GM15510 (cell line): ENCODE data around the gene IP6K1.

Source experiments
- POLR2A ChIP-seq: IDR thresholded peaks from 3 replicates; pipeline ENCODE4 v1.6.1; 2011; ENCODE audit warnings: borderline replicate concordance; ENCODE audit not compliant: insufficient read length; ENCODE audit errors: extremely low read depth

Gene IP6K1

GRCh38 chr3:49781415-49782199 is 4.7 kb downstream of the IP6K1 start:
- no peak for TF ChIP-seq POLR2A

DNA sequence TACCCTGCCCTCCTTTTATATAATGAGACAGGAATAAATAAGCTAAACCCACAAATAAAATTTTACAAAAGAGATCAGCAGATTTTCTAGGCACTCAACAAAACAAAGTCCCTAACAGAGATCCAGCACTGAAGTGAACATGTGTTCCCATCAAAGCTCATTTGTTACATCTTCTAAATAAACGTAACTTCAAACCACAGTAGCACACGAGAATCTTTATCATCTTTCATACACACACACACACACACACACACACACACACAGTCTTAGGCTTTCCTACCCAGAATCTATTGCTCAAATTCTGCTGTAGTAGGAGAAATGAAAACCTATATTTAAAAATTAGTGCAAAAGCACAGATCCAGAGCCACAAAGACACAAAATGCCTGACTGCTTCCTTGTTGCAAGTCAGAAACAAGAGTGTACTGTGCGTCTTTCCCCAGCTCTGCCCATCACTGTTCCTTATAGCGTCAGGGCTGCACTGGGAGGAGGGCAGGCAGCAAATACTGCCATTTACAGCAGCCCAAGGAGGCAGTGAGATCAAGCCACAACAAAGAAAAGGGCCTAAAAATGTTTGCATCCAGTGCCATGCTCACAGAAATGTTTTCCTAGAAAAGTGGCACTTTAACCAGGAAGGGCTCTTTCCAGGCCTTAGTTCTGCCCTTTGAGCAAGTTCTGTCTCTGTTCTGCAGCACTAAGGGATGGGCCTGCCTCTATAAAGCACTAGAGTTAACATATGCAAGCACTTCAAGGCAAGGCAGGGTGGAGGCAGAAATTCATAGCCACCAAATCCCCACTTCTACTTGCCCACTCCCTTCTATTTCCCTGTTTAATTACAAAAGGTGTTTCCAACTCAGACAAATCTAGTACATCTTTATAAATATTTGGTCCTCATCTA is 6.0 kb downstream of the IP6K1 start:
- TF ChIP-seq POLR2A, result no peak

GRCh38 chr3:49779358-49780079 is 6.8 kb downstream of the IP6K1 start:
- no peak for TF ChIP-seq POLR2A

DNA sequence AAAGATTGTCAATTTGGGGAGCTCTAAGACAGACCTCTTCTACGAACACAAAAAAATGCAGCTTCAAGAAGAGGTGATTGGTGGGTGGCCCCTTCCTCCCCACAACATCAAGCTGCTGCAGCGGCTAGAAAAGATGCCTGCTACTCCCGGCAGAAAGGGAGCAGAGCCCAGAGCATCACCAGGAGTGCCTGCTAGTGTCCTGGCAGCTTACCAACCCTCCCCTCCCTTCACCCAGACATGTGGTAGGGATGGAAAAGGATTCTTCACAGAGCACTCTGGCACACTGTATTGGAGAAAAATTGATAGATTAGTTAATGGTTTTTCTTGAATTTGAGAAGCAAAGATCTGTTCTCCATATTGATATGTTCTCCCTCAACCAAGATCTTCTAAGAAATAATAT is 10.8 kb downstream of the IP6K1 start:
- no peak for TF ChIP-seq POLR2A

GRCh38 chr3:49772703-49773102 is 13.6 kb downstream of the IP6K1 start:
- TF ChIP-seq POLR2A, result no peak

DNA sequence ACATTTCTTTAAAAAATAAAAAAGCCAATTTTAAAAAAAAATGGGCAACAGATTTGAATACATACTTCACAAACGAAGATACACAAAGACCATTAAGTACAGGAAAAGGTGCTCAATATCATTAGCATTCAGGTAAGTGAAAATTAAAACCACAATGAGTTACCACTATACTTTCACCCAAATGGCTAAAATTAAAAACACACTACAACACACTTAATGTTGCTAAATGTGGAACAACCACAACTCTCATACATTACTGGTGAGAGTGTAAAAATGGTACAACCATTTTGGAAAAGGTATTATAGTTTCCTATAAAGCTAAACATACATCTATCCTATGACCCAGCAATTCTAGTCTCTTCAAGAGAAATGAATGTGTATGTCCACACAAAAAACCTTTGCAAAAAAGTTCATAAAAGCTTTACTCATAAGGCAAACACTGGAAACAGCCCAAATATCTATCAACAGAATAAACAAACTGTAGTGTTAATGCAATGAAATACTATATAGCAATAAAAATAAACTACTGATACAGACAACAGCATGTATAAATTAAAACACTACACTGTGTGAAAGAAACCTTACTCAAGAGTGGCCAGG is 14.9 kb downstream of the IP6K1 start:
- no peak for TF ChIP-seq POLR2A

- TF ChIP-seq POLR2A, result no peak
Observed at GRCh38 chr3:49769926-49770325, 16.4 kb downstream of the IP6K1 start.

DNA sequence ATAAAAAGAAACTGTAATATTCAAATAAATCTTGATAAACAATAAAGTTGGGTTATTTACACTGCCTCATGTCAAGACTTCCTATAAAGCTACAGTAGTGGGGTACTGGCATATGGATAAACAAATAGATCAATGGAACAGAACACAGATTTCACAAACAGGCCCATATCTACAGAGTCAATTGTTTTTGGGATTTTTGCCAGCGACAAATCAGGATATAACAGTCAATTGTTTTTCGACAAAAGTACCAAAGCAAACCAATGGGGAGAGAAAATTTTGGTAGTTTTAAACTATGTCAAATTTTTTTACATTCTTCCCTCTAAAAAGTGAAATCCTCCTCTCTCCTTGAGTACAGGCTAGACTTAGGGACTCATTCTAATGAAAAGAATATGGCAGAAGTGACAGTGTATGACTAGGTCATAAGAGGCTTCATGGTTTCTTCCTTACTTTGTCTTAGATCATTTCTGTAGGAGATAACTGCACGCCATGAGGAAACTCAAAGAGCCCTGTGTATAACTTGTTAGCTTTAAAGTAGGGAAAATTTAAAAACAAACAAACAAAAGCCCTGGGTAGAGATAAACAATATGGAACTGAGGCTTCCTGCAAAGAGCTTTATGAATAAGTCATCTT is 16.9 kb downstream of the IP6K1 start:
- TF ChIP-seq POLR2A, result no peak

DNA sequence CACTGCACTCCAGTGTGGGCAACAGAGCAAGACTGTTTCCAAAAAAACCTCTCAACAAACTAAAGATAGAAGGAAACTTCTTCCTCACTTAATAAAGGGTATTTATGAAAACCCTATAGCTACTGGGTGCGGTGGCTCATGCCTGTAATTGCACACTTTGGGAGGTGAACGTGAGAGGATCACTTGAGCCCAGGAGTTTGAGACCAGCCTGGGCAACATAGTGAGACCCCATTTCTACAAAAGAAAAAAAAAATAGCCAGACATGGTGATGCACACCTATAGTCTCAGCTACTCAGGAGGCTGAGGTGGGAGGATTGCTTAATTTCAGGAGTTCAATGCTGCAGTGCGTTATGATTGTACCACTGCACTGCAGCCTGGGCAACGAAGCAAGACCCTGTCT is 22.4 kb downstream of the IP6K1 start:
- no peak for TF ChIP-seq POLR2A

DNA sequence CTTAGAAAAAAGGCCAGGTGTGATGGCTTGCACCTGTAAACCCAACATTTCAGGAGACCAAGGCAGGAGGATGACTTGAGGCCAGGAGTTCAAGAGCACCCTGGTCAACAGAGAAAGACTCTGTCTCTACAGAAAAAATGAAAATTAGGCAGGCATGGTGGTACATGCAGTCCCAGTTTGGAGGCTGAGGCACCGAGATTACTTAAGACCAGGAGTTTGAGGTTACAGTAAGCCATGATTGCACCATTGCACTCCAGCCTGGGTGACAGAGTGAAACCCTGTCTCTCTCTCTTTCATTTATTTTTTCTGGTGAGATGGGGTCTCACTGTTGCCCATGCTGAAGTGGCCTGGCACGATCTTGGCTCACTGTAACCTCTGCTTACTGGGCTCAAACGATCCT is 24.7 kb downstream of the IP6K1 start:
- TF ChIP-seq POLR2A, result no peak

GRCh38 chr3:49759226-49759625 is 27.1 kb downstream of the IP6K1 start:
- TF ChIP-seq POLR2A, result no peak

- TF ChIP-seq POLR2A, result no peak
Observed at GRCh38 chr3:49757197-49757596, 29.1 kb downstream of the IP6K1 start.

DNA sequence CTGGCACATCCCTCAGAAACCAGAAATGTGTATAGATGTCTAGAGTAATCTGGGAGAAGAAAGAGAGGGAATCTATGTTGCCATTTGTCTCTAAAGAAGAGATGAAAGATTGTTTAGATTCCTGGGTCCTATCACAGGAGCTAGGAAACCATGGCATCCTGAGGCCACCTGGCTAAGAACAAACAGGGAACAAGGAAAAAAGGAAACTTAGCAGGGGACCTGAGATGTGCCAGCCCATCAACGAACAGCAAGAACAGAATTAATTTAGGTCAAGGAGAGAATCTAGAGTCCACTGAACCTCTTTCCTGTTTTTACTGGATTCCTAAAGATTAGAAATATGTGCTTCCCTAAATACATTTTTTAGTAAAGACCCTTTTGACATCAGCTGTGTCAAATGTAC is 30.3 kb downstream of the IP6K1 start:
- no peak for TF ChIP-seq POLR2A

- TF ChIP-seq POLR2A, result no peak
Observed at GRCh38 chr3:49754536-49754935, 31.8 kb downstream of the IP6K1 start.
